Measurements from ENCODE around the gene FAM200B. TPM values are rescaled to one million over a fixed set of nuclear protein-coding genes. Genes with fewer than 3 reads are reported as not detected.

The FAM200B gene
- total and polyA plus RNA-seq, 5 donors: 32.6 to 60.3 (median 36.0) TPM

DNA sequence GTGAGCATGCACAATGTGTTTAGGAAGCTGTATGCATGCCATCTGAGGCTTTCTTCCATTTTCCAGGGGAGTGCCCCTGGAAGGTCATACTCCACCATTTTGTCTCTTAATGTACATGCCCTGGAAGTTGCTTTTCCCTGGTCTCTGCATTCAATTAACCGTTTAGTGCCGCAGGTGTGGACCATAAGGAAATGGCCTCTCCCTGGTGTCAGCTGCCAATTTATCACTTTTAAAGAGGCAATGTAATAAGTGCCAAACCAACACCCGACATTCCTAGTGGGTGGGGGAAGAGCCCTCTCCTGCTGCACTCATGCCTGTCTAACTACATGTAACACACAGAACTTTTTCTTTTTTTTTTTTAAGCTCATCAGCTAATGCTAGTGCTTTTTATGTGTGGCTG lies 14.1 kb downstream of the FAM200B start:
- no peaks in the 10 kb centered on the region for H3K27me3 ChIP-seq (ENCODE audit: control insufficient read depth, insufficient read depth)
- ATAC-seq (no peak), DNase-seq (no peak)
- WGBS: 84% methylated on average over 3 of the region's 3 CpGs
- H3K4me3 ChIP-seq (ENCODE audit: low read length): no peak overlapping the region
- H3K27ac ChIP-seq (ENCODE audit: low read length): no peak overlapping the region
- intact Hi-C loops (cut with DNase I): no loop called here
- H3K9me3 ChIP-seq (ENCODE audit: control insufficient read depth, low read length): no peaks in the 10 kb centered on the region
- H3K4me1 ChIP-seq (ENCODE audit: control insufficient read depth, insufficient read depth, low read length): peaks cover 2% of the 10 kb centered on the region

DNA sequence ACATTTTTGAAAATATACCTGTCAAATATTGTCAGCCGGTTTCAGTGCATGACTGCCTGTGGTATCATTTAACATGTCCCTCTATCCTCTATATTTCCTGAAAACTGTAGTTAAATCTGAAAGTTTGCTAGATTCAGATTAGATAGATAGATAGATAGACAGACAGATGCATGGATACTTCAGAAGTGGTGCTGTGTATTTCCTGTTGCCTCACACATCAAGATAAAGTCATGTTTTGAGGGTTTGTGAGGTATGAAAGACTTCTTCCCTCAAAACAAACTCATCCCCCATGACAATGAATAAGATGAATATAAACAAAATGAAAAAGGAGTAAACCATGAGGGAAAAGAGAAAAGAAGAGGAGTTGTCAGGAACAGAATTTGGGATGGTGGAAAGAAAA lies 15.2 kb downstream of the FAM200B start:
- Histone ChIP-seq H3K27me3 (ENCODE audit: control insufficient read depth, insufficient read depth) (no peaks in the 10 kb centered on the region), H3K9me3 (ENCODE audit: control insufficient read depth, low read length) (no peaks in the 10 kb centered on the region), H3K27ac (ENCODE audit: low read length) (no peak overlapping the region), H3K4me3 (ENCODE audit: low read length) (no peak overlapping the region), H3K4me1 (ENCODE audit: control insufficient read depth, insufficient read depth, low read length) (no peaks in the 10 kb centered on the region)
- intact Hi-C loops (cut with DNase I): no loop called here
- no peak for DNase-seq
- ATAC-seq: no peak
- 97% methylated on average over 1 of the region's 1 CpG for WGBS

- Histone ChIP-seq H3K4me3 (ENCODE audit: low read length) (peak within 1 kb of the TSS; percentile 45), H3K27ac (ENCODE audit: low read length) (no peak within 1 kb of the TSS), H3K27me3 (ENCODE audit: control insufficient read depth, insufficient read depth) (no peaks in the 10 kb centered on the region), H3K9me3 (ENCODE audit: control insufficient read depth, low read length) (no peaks in the 10 kb centered on the region), H3K4me1 (ENCODE audit: control insufficient read depth, insufficient read depth, low read length) (no peaks in the 10 kb centered on the region)
- peak; percentile 78 to 92 (median 88) for DNase-seq
- intact Hi-C loops (cut with DNase I): no loop called here
- WGBS: under 1% methylated on average over 43 of the region's 43 CpGs
- ATAC-seq: peak; percentile 83 to 85
Observed at GRCh38 chr4:15702941-15703403, 21.3 kb downstream of the FAM200B start, which contains the start of gene BST1. BST1 (plus strand) TSS chr4:15703065; CDS start chr4:15703145, 80 bp downstream.

GRCh38 chr4:15703439-15703838 lies 21.8 kb downstream of the FAM200B start:
- DNase-seq (no peak), ATAC-seq (peak; percentile 22 to 34)
- intact Hi-C loops (cut with DNase I): no loop called here
- Histone ChIP-seq H3K4me1 (ENCODE audit: control insufficient read depth, insufficient read depth, low read length) (no peaks in the 10 kb centered on the region), H3K27me3 (ENCODE audit: control insufficient read depth, insufficient read depth) (no peaks in the 10 kb centered on the region), H3K27ac (ENCODE audit: low read length) (no peak overlapping the region), H3K9me3 (ENCODE audit: control insufficient read depth, low read length) (no peaks in the 10 kb centered on the region), H3K4me3 (ENCODE audit: low read length) (peak overlapping the region; percentile 45)
- WGBS: 81% methylated on average over 11 of the region's 11 CpGs

DNA sequence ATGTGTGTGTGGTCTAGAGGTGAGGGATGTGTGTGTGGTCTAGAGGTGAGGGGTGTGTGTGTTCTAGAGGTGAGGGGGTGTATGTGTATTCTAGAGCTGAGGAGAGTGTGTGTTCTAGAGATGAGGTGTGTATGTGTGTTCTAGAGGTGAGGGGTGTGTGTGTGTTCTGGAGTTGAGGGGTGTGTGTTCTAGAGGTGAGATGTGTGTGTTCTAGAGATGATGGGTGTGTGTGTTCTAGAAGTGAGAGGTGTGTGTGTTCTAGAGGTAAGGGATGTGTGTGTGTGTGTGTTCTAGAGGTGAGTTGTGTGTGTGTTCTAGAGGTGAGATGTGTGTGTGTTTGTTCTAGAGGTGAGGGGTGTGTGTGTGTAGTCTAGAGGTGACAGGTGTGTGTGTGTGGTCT lies 22.5 kb downstream of the FAM200B start:
- ATAC-seq (no peak), DNase-seq (no peak)
- H3K9me3 ChIP-seq (ENCODE audit: control insufficient read depth, low read length): no peaks in the 10 kb centered on the region
- H3K4me3 ChIP-seq (ENCODE audit: low read length): no peak overlapping the region
- no peaks in the 10 kb centered on the region for H3K4me1 ChIP-seq (ENCODE audit: control insufficient read depth, insufficient read depth, low read length)
- no peak overlapping the region for H3K27ac ChIP-seq (ENCODE audit: low read length)
- intact Hi-C loops (cut with DNase I): no loop called here
- no peaks in the 10 kb centered on the region for H3K27me3 ChIP-seq (ENCODE audit: control insufficient read depth, insufficient read depth)

DNA sequence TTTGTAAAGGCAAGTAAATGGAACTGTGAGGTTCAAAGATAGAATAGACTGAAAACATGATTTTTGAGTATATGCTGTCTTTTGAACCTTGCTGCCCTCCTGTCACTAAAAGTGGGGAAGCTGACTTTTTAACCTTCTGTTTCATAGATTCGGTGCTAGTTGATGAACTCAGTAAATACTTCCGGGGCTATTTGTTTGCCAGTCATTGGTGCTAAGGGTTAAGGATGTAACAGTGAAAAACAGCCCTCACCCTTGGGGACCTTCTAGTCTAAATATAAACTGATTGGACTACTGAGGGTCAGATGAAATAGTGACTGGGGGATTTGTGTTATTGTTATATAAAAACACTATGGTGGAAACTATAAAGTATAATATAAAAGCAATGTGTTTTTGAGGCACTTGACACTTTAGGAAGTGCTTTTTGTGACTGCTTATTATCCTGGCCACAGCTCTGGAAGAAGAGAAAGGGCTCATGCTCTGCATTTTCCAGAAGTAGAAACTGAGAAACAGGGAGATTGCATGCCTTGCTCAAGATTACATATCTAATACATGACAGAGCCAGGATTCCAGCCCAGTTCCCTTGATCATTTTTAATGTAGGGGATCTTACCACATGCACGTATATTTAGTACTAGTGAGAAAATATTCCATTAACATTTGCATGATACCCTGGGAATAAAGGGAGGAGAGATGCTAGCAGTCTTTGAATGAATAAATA lies 25.2 kb downstream of the FAM200B start:
- H3K4me3 ChIP-seq (ENCODE audit: low read length): no peak overlapping the region
- ATAC-seq: no peak
- no peaks in the 10 kb centered on the region for H3K9me3 ChIP-seq (ENCODE audit: control insufficient read depth, low read length)
- no peak overlapping the region for H3K27ac ChIP-seq (ENCODE audit: low read length)
- no peaks in the 10 kb centered on the region for H3K4me1 ChIP-seq (ENCODE audit: control insufficient read depth, insufficient read depth, low read length)
- DNase-seq: no peak
- intact Hi-C loops (cut with DNase I): no loop called here
- WGBS: 30% methylated on average over 3 of the region's 3 CpGs
- H3K27me3 ChIP-seq (ENCODE audit: control insufficient read depth, insufficient read depth): no peaks in the 10 kb centered on the region

GRCh38 chr4:15707363-15707715 lies 25.7 kb downstream of the FAM200B start:
- Histone ChIP-seq H3K27ac (ENCODE audit: low read length) (no peak overlapping the region), H3K4me3 (ENCODE audit: low read length) (no peak overlapping the region), H3K27me3 (ENCODE audit: control insufficient read depth, insufficient read depth) (no peaks in the 10 kb centered on the region), H3K4me1 (ENCODE audit: control insufficient read depth, insufficient read depth, low read length) (no peaks in the 10 kb centered on the region), H3K9me3 (ENCODE audit: control insufficient read depth, low read length) (no peaks in the 10 kb centered on the region)
- intact Hi-C loops (cut with DNase I): no loop called here
- 29% methylated on average over 7 of the region's 7 CpGs for WGBS
- no peak for DNase-seq
- peak in 1 of 2 donors; percentile 42 for ATAC-seq

- H3K4me3 ChIP-seq (ENCODE audit: low read length): no peak overlapping the region
- H3K4me1 ChIP-seq (ENCODE audit: control insufficient read depth, insufficient read depth, low read length): no peaks in the 10 kb centered on the region
- DNase-seq (no peak), ATAC-seq (no peak)
- no peaks in the 10 kb centered on the region for H3K27me3 ChIP-seq (ENCODE audit: control insufficient read depth, insufficient read depth)
- 93% methylated on average over 2 of the region's 2 CpGs for WGBS
- intact Hi-C loops (cut with DNase I): no loop called here
- no peaks in the 10 kb centered on the region for H3K9me3 ChIP-seq (ENCODE audit: control insufficient read depth, low read length)
- no peak overlapping the region for H3K27ac ChIP-seq (ENCODE audit: low read length)
Observed at GRCh38 chr4:15711762-15712161, 30.1 kb downstream of the FAM200B start.

DNA sequence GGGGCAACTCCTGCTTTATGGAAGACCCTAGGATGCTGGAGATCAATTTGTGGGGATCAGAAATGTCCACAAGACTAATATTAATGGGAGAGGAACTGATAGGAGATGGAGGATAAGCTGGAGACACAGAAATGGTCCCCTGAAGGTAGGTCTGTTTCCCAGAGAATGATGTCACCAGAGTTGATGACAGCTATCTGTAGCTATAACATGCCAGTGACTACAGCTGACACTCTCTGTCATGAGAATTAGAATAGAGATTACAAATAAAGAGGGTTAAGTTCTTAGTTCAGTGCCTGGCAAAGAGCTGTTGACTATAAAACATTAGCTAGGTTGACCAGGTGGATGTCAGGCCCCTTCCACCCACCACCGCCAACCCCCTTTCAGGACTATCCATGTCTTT lies 30.6 kb downstream of the FAM200B start:
- Histone ChIP-seq H3K4me3 (ENCODE audit: low read length) (no peak overlapping the region), H3K9me3 (ENCODE audit: control insufficient read depth, low read length) (no peaks in the 10 kb centered on the region), H3K4me1 (ENCODE audit: control insufficient read depth, insufficient read depth, low read length) (no peaks in the 10 kb centered on the region), H3K27me3 (ENCODE audit: control insufficient read depth, insufficient read depth) (no peaks in the 10 kb centered on the region), H3K27ac (ENCODE audit: low read length) (no peak overlapping the region)
- no peak for ATAC-seq
- intact Hi-C loops (cut with DNase I): no loop called here
- DNase-seq: no peak
- 100% methylated on average over 1 of the region's 1 CpG for WGBS

GRCh38 chr4:15714141-15714540 lies 32.5 kb downstream of the FAM200B start:
- intact Hi-C loops (cut with DNase I): no loop called here
- DNase-seq: no peak
- ATAC-seq: no peak
- Histone ChIP-seq H3K9me3 (ENCODE audit: control insufficient read depth, low read length) (no peaks in the 10 kb centered on the region), H3K4me3 (ENCODE audit: low read length) (no peak overlapping the region), H3K27me3 (ENCODE audit: control insufficient read depth, insufficient read depth) (no peaks in the 10 kb centered on the region), H3K27ac (ENCODE audit: low read length) (no peak overlapping the region), H3K4me1 (ENCODE audit: control insufficient read depth, insufficient read depth, low read length) (no peaks in the 10 kb centered on the region)
- WGBS: 86% methylated on average over 1 of the region's 1 CpG

GRCh38 chr4:15714646-15715435 lies 33.2 kb downstream of the FAM200B start:
- peak; percentile 65 to 86 for ATAC-seq
- 54% methylated on average over 8 of the region's 8 CpGs for WGBS

More at GRCh38 chr4:15714646-15715435, 33.2 kb downstream of the FAM200B start:
- peak in 2 of 3 donors; percentile 39 to 56 for DNase-seq
- no peaks in the 10 kb centered on the region for H3K9me3 ChIP-seq (ENCODE audit: control insufficient read depth, low read length)
- H3K27me3 ChIP-seq (ENCODE audit: control insufficient read depth, insufficient read depth): no peaks in the 10 kb centered on the region
- H3K4me1 ChIP-seq (ENCODE audit: control insufficient read depth, insufficient read depth, low read length): no peaks in the 10 kb centered on the region
- no peak overlapping the region for H3K4me3 ChIP-seq (ENCODE audit: low read length)
- H3K27ac ChIP-seq (ENCODE audit: low read length): no peak overlapping the region
- intact Hi-C loops (cut with DNase I): no loop called here
